Activated T-cell treated with anti-CD3 and anti-CD28 coated beads for 1 hour (primary cell): Measurements from ENCODE around the gene WNT7B.

Experiments used
- DNase-seq: peaks from one replicate; pipeline ENCODE4 v3.0.0-alpha.2; 2020; ENCODE audit warnings: low read depth

WNT7B gene

DNA sequence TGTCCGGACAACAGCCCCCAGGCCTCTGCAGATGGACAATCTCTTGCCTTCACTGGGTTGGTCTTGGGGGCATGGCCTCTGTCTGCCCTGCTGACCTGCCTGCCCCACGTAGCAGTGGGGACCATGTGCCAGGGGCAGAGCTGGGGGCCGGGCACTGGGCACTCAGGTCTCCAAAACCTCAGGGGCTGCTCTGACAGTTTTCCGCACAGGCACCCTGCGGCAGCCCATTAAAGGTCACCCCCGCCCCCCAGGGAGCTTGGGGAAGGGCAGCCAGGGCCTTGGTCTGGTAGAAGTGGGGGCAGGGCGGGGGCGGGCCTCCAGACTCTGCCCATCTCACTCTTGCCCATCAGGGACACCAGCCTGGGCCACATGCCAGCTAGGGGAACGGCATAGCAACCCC lies 49.9 kb downstream of the WNT7B start:
- DNase-seq: no peak

GRCh38 chr22:45926433-45926832 lies 50.5 kb downstream of the WNT7B start:
- DNase-seq: no peak

DNA sequence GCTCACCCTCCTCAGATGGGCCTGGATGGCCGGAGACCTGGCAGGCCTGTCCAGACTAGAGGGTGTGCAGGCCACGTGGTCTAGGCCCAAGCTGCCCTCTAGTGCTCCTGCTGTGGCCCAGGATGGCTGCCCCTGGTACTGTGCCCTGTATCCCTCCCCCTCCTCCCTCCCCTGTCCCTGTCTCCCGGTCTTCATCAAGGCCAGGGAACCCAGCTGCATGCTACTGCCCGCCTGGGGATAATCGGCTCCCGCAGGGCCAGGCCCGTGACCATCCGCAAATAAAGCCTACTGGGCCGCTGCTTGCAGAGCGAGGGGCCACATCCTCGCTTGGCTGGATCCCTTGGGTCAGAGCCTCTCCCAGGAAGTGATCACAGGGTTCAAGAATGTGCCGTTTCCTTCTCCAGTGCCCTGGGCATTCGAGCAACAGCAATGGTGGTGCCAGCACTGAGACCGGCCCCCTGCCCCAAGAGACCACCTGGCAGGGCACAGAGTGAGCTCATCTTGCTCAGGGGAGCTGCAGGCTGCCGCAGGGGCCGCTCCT lies 51.1 kb downstream of the WNT7B start:
- no peak for DNase-seq

DNA sequence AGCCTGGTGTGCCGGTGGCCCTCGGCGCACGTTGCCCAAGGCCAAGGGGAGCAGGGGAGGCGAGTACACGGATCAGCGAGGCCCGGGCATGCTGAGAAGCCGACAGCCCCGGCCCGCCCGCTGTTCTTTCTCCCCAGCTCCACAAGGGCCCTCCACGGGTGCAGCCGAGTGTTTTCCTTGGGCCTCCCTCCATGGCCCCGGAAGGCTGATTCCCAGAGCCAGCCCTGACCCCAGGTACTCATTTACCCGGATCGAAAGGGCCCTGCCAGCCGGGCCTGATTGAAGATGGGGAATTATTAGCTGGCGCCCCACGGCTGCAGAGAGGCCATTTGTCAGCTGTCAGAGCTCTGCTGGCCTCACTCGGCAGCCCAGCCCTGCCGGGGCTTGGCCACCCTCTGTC lies 53.1 kb downstream of the WNT7B start:
- no peak for DNase-seq

DNA sequence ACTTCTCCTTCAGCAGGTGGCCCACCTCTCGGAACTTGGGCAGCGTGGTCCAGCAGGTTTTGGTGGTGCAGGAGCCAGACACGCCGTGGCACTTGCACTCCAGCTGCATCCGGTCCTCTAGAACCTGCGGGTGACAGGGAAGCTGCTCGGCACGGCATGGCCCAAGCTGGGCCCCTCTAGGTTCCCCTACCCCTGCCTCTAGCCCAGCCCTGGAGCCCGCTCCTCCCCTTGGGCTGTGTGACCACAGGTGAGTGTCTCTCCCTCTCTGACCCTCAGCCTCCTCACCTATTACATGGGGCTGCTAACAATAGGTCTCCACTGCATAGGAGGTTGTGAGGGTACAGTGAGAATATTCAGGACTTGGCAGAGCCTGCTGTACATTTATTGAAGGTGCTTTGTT lies 53.8 kb downstream of the WNT7B start:
- DNase-seq: no peak

DNA sequence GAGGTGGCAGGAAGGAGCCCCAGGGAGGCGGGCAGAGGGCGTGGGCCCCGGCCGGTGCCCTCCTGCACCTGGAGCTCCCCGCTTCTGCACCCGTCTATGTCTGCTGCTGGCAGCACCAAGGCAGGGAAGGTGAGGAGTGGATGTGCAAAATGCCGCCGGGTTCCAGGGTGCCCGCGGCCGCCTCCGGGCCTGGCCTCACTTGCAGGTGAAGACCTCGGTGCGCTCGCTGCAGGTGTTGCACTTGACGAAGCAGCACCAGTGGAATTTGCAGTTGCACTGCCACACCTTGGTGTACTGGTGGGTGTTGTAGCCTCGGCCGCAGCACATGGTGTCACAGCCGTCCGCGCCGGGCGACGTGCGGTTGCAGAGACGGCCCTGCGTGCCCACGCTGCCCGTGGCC lies 54.3 kb downstream of the WNT7B start:
- DNase-seq: no peak

- no peak for DNase-seq
Measured at GRCh38 chr22:45922256-45922655, 54.7 kb downstream of the WNT7B start.

DNA sequence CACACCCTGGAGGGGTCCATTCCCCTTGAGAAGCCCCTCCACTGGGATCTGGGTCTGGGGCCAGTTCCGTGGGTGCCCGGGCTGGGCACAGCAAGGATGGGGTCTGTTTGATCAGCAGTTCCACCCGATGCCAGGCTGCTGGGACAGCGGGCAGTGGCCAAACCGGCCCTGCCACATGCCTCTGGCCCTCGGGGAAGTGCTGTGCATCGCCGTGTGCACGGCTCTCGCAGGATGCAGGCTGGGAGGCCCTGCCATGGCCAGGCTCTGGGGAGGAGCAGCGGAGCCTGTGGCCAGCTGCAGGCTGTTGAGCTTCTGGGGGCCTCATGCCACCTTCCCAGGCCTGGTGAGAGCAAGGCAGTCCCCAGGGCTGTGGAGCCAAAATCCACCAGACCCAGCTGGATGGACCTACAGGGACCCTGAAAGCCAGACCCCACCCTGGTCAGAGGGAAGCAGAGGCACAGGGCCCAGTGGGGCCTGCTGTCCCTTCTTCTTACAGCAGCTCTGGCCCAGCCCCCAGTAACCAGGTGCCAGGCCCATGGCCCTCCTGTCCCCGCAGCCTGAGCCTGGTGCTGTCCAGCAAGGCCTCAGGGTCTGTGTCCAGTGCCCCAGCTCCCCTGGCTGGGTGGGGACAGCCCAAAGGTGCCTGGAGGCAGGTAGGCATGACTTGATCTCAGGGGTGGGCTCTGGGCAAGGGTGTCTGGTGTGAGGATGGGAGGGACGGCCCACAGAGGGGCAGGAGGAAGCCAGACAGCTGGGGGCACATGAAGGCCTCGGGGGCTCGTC lies 57.3 kb downstream of the WNT7B start:
- DNase-seq: no peak

DNA sequence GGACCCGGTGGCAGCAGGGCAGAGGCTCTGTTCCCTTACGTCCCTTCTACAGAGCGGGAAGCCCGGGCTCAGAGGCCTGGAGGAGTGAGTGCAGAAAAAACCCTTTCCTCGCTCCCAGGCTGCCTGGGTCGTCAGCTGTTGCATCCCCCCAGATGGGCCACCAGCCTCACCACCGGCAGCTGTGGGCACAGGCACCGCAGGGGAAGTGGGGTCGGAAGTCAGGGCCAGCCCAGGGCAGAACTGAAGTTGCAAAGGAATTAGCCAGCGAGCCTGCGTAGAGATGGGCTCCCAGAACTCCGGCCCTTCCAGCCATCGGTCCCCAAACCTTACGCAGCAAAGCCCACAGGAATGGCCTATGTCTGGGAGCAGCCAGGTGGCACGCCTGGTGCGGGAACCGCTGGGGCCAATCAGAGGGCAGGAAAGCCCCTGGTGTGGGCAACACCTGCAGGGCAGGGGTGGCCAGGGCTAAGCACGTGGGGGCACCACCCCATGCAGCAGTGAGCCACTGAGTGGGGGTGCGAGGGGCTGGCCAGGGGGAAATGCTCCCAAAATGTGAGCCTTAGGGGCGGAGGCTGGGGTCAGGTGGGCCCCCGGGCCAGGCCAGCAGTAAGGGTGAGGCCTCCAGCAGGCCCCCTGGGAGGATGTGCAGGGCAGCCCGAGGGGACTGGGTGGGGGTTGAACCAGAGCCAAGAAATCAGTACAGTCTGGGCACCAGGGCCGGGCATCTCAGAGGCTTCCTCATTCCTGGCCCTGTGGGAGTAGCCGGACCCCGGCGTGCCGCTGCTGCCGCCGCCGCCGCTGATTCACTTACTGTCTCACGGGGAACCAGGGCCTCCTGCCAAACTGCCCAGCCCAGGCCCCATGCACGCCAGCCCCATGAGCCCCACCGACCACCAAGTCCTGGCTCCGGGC lies 58.2 kb downstream of the WNT7B start:
- DNase-seq: no peak

- no peak for DNase-seq
Measured at GRCh38 chr22:45917700-45918458, 59.1 kb downstream of the WNT7B start.

- DNase-seq: no peak
Measured at GRCh38 chr22:45917146-45917545, 59.8 kb downstream of the WNT7B start.

GRCh38 chr22:45916515-45916914 lies 60.4 kb downstream of the WNT7B start:
- DNase-seq: no peak

DNA sequence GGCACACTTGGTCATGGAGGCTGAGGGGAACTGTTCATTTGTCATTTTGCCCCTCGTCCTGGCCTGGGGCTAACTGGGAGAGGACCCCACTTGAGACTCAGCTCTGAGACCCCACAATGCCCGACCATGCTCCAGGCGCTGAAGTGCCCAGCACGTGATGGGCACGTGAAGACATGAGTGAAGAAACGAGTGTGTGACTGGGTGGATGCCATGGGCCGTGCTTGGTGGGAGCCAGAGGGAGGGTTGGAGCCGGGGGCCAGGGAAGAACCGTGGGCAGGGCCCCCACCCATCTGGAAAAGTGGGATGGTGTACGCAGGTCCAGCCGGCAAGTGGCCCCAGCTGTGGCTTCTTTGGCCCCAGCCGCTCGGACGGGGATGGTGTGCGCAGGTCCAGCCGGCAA lies 61.1 kb downstream of the WNT7B start:
- DNase-seq: no peak

DNA sequence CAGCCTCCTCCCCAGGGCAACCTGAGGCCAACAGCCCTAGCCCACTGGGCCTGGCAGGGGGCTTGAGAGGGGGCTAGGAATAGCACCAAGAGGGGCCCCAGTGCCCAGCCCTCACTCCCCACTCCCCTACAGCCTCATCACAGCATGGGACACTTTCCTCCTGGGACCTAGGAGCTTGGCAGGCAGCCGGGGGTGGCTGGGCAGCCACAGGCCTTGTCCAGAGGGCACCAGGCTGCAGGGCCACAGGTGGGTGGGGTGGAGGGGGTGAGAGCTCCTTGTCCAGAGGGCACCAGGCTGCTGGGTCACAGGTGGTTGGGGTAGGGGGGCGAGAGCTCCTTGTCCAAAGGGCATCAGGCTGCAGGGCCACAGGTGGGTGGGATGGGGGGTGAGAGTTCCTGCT lies 61.8 kb downstream of the WNT7B start:
- no peak for DNase-seq

- DNase-seq: no peak
Measured at GRCh38 chr22:45914309-45914708, 62.7 kb downstream of the WNT7B start.

DNA sequence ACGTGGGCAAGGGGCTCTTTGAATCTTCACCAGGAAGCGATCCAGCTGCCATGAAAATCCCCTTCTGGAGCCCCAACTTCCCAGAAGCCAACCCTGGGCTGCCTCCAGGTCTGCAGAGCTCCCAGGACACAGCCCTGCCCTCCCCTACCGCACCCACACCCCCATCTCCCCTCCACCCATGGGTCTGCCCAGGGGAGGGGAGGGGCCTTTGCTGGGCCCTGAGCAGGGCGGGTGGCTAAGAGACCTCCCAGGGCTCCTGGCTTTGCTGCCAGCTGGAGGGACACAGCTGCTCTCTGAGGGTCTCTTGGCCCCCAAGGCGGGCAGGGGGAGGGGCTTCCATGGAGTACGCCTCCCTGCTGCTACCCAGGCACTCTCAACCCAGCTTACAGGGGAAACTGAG lies 64.1 kb downstream of the WNT7B start:
- DNase-seq: no peak

DNA sequence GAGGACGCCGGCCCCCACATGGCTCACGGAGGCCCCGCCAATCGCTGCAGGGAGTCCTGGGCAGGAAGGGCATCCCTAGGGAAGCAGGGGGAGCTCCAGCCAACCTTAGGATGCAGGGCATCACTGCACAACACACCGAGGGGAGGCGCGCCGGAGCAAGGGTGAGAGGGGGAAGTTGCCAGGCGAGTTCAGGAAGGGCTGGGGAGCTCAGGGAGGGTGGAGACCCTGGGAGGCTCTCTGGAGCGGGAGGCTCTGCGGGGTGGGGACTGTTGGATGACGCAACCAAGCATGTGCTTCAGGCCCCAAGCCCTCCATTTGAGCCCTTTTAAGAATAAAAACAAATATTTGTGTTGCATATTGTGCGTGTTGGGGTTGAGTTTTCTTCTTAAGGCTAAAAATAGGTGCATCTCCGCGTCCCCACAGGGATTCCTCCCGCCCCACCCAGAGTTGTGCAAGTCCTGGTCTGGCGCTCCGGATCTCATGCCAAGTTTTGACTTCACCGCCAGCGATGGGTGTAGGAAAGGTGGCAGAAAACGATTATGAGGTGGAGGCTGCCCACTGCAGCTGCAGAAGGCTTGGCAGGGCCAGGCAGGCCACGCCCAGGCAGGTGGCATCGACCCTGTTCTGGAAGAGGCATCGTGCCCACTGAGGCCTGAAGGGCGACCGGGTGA lies 65.2 kb downstream of the WNT7B start:
- no peak for DNase-seq

DNA sequence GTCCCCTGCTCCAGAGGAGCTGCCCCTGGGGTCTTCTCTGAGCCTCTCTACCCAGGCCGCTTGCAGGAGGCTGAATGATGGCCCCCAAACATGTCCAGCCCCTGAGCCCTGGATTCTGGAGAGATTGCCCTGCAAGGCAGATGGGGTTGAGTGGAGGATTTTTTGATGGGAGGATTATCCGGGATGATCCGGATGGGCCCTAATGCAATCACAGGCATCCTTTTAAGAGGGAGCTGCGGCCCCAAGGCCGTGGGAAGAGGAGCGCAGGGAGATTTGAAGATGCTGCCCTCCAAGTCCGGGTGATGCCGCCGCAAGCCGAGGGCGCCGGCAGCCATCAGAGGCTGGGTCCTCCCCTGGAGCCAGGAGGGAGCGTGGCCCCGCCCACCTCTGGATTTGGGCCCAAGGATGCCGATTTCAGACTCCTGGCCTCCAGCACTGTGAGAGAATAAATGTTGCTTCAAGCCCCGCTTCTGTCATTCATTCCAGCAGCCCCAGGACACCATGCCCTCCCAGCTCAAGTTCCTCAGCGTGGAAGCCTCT lies 66.0 kb downstream of the WNT7B start:
- no peak for DNase-seq

GRCh38 chr22:45908961-45909360 lies 68.0 kb downstream of the WNT7B start:
- DNase-seq: no peak

DNA sequence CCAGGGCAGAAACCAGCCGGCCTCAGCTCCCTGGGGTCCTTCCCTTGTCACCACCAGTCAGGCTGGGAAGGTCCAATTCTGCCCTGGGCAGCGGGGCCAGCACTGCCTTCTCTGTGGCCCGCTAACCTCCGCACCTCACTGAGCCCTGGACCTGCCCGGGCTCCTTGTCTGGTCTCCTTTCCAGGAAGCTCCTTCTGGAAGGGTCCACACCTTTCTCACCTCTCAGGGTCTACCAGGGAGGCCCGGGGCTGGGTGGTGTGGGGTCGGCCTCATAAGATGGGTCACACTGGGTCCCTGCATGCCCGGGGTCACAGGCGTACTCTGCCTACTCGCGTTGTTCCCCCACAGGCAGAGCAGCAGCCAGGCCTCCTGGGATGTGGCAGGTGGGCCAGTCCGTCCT lies 69.0 kb downstream of the WNT7B start:
- no peak for DNase-seq

DNA sequence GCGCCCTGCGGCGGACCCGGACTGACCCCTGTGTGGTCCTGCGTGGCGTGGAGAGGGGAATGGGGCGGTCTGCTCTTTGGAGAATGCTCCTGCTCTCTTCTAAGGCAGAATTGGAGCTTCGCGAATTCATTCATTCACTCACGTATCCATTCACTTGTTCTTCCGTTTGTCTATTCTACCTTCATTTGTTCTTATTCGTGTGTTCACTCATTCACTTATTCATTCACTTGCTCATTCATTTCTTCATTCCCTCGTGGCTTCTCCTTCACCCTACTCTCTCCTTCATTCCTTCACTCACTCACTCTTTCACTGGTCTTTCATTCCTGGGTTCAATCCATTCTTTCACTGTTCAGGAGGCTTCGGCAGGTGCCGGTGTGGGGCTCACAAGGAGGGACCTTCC lies 69.6 kb downstream of the WNT7B start:
- no peak for DNase-seq

DNA sequence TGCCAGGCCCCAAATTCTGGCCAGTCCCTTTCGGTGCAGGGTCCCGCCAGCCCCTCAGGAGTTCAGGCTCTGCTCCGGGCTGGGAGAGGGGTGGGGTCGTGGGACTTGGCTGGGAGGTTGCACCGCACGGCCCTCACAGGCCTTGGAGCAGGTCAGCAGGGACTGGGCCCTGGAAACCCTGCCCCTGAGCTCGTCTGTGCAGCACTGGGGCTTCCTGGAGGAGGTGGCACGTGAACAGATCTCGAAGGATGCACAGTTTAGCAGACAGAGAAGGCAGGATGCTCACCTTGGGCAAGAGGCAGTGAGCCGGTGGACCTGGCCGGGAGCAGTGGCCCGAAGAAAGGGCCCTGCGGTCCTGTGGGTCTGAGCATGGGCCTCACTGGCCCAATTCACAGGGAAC lies 70.0 kb downstream of the WNT7B start:
- DNase-seq: no peak
